GM10847 (cell line): Measurements from ENCODE around the gene CNOT1.

Source experiments
- POLR2A ChIP-seq: IDR thresholded peaks from 2 replicates; pipeline ENCODE4 v1.6.1; 2011; ENCODE audit not compliant: insufficient read length; ENCODE audit errors: extremely low read depth

The CNOT1 gene

DNA sequence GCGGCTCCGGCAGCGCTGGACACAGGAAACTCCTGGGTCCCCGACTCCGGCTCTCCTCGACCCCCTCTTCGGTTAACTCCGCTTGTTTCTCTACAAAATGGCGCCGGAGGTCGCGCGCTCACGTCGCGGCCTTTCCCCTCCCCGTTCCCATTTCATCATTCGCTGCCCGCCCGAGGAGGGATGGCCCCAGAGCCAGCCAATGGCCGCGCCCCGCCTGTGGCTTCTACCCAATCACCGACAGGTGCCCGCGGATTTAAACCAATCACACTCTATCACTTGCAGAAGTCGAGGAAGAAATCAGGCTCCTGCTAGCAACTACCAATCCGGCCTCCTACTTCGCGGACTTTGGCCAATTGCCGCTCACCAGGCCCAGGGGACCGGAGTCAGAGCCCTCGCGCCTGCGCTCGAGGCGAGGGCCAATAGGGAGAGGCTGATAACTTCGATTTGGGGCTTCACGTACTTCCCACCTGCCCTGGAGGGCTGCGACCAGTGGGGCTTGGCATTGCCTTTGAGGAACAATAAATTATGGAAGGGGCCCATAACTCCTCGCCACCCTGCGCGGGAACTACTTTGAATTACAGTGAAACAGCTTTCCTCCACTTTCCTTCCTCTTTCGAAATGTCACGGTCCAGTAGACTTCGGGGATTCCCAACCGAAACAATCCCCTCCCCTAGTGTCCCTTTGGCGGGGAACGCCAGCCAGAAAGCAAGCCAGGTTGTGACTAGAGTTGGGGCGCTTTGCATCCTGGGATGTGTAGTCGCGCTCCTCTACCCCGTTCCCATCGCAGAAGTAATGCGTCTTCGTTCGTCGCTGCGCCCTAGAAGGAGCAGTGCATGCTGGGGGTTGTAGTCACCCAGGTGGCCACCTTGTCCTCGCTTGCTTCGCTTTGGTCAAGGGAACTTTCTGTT, at the start of gene CNOT1:
TSS of gene CNOT1 (minus strand) at position 94 of the 908 bp plus-strand sequence. CDS start 30,489 bp downstream, outside the sequence.
- TF ChIP-seq POLR2A, result peak; percentile 55

DNA sequence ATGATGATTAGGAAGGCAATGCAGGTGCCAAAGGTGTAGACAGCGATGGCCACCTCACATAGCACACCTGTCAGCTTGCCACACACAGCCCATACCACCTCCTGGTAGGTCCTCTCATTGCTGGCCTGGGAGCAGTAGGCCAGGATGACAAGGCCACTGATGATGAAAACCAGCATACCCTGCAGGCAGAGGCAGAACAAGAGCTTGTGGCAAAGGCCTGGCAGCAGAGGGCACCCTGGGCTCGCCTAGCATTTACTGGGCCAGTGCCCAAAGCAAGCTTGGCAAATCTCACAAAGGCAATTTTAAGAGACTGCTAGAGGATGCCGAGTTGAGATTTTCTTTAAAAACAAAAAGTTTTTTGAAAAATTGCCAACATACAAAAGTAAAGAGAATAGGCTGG, 49.1 kb upstream of the CNOT1 start:
- no peak for TF ChIP-seq POLR2A

DNA sequence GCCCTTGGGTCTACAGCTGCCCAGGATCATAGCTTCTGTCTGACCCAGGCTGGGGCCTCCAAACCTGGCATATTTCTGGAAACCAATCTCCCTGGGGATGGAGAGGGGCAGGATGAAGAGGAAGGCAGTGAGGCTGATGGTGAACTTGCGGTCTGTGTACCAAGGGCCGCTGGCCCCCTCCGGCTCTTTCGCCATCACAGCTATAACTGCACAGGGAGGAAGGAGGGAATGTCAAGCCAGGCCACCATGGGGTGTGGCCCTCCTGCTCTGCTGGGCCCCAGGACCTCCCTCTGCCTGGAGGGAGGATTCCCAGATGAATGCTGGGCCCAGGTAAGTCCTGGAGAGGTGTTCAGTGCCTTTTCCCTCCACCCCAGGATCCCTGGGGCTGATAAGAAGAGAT, 48.6 kb upstream of the CNOT1 start:
- TF ChIP-seq POLR2A, result no peak

DNA sequence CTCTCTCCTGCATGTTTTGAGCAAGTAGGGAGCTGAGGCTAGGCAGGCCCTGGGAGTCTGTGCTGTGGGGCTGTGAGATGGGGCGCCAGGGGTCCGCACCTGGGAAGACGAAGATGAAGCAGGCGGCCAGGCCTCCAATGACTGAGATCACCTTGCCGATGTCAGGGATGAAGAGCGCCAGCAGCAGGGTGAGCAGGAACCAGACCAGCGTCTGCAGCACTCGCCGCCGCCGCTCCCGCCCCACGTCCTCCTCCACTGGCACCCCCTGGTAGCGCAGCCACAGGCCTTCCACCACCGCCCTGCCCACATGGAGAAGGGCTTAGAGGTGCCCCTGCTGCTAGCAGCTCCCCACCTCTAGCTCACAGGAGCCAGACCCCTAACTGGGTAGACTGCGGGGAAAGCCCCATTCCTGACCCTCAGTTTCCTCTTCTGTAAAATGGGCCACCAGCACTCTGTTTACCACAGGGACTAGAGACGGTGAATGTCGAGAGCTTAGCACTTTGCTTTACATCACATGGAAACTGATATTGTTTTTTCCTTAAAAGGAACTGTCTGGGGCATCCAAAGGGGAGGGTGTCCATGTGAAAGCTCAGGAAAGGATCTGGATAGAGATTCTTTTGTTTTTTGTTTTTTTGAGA, 41.4 kb upstream of the CNOT1 start:
- TF ChIP-seq POLR2A, result no peak

DNA sequence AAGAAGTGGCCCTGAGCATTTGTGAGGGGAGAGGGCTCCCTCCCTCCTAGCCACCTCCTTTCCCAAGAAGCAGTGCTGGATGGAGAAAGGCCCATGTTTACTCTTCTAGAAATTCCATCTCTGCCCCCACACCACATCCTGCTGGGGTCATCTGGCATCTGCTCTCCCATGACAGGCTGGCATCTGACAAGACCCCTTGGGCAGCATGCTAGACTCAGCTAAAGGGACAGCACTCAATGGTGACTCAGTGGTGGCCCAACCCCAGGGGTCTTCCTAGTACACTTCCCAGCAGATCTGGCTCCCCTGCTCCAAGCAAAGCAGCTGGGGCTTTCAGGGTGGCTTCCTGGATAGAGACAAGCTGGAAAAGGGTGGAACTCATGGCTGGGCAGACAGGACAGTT, 40.6 kb upstream of the CNOT1 start:
- TF ChIP-seq POLR2A, result no peak

DNA sequence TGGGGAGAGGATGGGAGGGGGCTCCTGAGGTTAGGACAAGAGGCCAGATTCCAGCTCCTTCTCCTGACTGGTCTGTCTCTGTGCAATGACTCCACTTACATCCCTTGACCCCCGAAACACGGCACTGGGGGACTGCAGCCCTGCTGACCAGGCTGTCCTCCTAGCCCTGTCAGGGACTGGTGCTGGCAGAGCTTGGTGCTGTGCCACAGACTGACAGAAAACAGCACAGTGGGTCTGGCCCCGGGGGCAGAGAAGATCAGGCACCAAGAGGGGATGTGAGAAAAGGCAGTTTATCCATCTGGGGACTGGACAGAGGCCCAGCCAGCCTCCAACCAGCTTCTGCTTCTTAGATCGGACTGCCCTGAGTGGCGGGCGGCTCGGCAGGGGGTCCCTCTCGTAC, 35.6 kb upstream of the CNOT1 start:
- TF ChIP-seq POLR2A, result no peak

DNA sequence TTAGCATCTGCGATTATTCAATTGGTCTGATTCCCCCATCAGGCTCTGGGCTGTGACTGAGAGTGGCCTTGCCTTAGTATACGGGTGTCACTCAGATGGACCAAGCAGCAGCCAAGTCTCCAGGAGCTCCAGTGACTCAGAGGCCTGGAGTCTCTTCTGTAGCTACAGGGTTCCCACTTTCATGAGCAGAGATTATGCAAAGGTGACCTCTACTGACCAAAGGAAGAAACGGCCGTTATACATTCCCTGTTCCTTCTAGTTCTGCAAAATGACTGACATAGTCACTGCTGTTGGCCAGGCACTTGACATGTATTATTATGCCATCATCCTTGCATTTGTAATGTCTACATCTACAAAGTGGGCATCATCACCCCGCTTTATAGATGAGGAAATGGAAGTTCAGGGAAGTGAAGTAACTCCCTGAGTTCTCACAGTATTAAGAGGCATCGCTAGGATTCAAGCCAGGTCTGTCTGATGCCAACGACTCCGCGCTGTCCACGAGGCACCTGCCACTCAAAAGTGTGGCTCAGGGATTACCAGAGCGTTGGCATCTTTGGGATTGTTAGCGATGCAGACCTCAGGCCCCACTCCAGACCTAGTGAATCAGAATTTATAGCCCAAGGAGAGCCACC, 31.7 kb upstream of the CNOT1 start:
- no peak for TF ChIP-seq POLR2A

DNA sequence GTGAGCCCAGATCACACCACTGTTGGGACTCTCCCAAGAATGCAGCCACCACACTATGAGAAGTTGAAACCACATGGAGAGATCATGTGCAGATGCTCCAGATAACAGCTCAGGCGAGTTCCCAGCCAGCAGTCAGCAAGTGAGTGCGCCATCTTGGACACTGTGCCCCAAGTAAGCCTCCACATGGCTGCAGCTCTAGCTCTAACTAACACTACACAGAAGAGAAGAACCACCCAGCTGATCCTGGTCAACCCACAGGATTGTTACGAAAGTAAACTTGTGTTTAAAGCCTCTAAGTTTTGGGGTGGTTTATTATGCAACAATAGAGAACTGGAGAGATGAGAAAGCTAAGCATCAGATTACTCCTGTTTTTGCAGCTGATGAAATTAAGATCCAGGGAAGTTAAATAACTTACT, 29.2 kb upstream of the CNOT1 start:
- no peak for TF ChIP-seq POLR2A

DNA sequence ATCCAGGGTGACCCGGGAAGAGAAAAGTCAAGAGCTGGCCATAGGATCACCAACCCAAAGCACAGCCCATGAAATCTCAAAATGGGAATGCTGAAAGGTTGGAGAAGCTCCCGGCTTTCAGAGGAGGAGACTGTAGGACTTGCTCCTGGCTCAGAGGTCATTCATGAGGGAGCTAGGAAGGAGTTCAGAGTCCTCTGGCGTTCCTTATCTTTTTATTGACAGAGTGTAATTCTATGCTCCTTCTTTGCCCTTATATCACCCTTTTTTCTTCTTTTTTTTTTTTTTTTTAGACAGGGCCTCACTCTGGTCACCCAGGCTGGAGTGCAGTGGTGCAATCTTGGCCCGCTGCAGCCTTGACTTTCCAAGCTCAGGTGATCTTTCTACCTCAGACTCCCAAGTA, 27.3 kb upstream of the CNOT1 start:
- no peak for TF ChIP-seq POLR2A

DNA sequence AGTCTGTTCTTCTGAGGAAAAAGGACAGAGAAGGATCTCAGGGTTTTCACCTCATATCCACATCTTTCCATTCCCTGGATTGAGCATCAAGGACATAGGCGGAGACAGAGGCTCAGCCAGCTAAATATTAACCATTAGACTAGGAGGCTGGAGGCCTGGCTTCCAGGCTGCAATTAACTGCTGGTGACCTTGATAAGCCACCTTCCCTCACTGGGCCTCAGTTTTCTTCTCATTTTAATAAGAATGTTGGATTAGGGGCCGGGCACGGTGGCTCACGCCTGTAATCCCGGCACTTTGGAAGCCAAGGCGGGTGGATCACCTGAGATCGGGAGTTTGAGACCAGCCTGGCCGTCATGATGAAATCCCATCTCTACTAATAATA, 25.6 kb upstream of the CNOT1 start:
- no peak for TF ChIP-seq POLR2A

DNA sequence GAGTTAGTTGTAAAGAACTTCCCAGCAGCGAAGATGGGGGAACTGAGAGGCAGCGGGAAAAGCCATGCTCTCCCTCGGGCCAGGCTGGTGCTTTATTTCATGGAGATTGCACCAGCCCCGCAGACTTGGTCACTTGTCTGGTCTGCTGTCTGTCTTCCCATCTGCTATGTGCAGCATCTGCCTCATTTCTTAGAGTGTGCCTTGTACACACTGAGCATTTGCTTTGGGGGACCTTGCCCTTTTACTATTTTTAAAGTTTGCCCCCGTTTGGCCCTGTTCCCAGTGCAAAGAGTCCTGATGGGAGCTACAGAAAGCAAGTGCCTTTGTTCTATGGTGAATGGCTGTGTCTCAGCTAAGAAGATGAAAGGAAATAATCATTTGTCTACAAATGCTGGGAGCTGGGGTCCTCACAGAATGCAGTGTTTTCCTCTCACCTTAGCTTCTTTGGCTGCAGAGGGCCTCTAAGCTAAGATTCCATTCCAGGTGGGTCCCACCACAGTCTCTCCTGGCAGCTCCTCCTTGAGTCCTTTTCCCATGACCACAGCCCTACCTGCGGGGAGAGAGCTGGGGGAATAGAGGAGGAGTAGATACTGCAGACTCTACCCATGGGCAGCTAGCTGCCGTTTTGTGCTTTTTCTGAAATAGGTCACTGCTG, 25.1 kb upstream of the CNOT1 start:
- TF ChIP-seq POLR2A, result no peak

DNA sequence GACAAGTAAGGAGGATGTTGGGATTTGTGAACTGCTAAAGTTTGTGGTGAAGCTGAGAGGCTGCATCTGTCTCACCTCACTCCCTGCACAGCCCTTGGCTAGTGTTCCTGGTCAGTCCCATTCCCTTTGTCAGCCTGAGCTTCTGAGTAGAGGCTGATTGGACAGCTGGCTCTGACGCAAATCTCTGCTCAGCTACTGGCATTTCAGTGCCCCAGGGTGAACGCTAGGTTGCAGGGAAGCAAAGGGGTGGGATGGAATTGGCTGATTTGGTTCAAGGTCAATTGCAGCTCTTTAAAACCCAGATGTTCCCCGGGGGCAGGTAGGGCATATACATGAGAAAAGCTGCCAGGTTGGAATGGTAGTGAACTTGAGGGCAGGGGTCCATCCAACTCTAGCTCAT, 23.1 kb upstream of the CNOT1 start:
- TF ChIP-seq POLR2A, result no peak

DNA sequence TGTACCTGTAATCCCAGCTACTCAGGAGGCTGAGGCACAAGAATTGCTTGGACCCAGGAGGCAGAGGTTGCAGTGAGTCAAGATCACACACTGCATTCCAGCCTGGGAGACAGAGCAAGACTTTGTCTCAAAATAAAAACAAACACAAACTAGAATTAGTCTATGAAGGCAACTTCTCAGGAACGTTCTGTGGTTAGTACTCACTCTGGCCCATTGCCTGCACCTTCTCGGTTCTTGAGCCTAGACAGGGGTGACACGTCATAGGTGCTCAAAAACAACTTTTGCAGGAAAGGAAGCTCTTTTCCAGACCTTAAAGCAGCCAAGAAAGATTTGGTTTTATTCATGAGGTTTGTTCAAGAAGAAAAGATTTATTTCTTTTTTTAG, 22.3 kb upstream of the CNOT1 start:
- no peak for TF ChIP-seq POLR2A

DNA sequence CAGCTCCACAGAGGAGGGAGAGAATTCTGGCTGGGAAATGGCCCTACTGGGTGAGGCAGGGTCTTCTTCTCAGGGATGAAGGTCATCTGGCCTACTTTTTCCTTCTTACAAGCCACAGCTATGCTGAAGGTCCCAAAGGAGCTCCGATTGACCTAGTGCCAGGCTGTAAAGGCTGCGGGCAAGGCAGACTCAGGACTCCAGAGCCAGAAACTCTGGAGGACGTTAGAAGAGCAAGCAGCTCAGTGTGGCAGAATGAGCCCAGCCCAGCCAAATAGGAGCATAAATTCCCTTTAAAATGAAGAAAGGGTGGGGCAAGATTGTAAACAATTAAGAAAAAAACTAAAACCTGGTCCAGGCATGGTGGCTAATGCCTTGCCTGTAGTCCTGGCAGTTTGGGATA, 20.1 kb upstream of the CNOT1 start:
- TF ChIP-seq POLR2A, result no peak

DNA sequence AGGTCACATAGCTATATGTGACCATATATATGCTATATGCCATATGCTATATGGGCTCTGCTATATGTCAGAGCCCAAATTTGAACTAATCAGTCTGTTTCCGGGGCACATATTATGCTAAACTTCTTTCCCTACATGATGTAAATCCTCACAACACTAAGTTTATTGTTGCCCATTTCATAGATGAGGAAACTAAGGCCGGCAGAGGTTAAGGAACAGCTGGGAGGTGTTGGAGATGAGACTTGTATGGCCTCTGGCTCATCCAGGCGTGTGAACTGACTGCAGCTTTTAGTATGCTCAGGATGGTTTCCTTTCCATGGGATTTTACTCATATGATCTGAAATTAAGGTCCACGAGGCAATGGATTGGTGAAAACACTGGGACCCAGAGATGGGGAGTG, 17.5 kb upstream of the CNOT1 start:
- TF ChIP-seq POLR2A, result no peak

DNA sequence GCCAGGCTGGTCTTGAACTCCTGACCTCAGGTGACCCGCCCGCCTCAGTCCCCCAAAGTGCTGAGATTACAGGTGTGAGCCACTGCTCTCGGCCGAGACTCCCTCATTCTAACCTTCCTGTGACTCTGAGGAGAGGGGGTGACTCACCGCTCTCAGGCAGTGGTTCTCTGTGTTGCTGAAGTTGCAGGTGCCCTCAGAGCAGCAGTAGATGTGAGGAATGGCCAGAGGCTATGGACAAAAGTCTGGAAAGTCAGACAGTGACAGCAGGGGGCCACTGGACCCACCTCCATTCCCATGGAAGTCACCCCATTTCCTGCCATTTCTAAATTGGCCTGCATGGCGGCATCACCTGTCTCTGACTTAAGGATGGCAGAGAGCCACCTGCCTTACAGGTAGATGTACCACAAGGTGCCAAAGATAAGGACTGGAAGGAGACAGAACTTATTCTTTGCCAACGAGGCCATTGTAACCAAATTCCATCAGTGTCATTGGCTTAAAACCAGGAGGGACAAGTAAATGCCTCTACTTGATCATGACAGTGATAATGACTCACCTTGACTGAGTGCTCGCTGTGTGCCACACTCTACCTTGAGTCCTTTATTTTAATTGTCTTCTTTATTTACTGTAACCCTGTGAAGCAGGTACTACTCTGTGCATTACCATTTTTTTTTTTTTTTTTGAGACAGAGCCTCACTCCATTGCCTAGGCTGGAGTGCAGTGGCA, 15.3 kb upstream of the CNOT1 start:
- TF ChIP-seq POLR2A, result no peak

DNA sequence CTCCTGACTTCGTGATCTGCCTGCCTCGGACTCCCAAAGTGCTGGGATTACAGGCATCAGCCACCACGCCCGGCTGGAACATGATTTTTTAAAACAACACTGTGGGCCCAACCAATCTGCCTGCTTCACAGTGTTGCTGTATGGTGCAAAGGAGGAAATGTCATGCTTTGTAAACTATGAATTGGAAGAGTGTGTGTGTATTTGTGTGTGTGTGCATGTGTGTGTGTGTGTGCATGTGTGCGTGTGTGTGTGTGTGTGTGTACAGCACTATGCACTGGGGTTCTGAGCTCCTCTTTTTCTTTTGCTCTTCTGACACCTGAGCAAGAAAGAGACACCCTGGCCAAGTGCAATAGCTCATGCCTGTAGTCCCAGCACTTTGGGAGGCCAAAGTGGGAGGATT, 14.5 kb upstream of the CNOT1 start:
- TF ChIP-seq POLR2A, result no peak
